GM19351 (cell line): ENCODE measurements around the gene STAT5A.
"Not testable (repeated sequence)": the region's sequence is repeated elsewhere in the genome, so short reads cannot be mapped to it uniquely, and the experiment has no call there.

Experiments
- ATAC-seq: cut with Tn5 transposase; IDR thresholded peaks from one replicate; pipeline ENCODE4 v1.9.1; 2021; ENCODE audit warnings: mild to moderate bottlenecking, moderate library complexity; ENCODE audit not compliant: unreplicated experiment

Gene STAT5A

DNA sequence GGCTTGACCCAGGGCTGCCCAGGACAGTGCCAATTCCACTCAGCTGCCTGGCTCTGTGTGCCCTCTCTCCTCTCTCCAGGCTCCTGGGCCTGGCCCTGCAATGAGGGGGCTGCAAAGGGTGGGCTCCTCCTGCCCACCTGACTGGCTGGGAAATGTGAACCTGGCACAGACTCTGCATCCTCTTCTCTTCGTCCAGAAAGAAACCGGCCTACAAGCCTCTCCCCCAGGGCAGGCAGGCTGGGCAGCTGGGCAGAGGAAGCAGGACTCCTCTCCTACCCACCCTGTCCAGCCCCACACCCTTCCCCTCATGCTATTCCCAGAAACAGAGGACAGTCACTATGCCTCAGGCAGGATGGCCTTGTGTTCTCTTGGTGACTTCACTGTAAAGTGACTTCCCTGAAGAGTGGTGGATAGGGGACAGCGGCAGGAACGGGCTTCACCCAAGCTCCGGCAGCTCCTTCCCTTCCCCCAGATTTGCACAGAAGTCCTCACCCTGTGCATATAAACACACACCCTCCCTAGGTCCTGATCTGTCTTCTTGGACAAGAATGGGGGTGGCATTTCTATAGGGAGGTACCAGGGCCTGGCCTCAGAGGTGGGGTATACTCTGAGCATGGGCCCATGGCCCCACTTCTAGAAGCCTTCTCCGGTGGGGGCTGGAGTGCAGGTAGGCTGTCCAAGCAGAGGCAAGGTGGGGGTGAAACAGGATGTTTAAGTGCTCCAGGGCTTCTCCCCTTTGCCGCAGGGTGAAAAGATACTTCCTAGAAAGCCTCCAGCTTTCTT is 4.9 kb upstream of the STAT5A start:
- ATAC-seq: no peak

- no peak for ATAC-seq
These were observed 4.3 kb upstream of the STAT5A start for GRCh38 chr17:42284024-42284369.

- ATAC-seq: no peak
These were observed 3.7 kb upstream of the STAT5A start for GRCh38 chr17:42284566-42284965.

GRCh38 chr17:42285346-42286050 is 2.8 kb upstream of the STAT5A start:
- no peak for ATAC-seq

GRCh38 chr17:42286411-42287221 is 1.7 kb upstream of the STAT5A start:
- ATAC-seq: no peak

DNA sequence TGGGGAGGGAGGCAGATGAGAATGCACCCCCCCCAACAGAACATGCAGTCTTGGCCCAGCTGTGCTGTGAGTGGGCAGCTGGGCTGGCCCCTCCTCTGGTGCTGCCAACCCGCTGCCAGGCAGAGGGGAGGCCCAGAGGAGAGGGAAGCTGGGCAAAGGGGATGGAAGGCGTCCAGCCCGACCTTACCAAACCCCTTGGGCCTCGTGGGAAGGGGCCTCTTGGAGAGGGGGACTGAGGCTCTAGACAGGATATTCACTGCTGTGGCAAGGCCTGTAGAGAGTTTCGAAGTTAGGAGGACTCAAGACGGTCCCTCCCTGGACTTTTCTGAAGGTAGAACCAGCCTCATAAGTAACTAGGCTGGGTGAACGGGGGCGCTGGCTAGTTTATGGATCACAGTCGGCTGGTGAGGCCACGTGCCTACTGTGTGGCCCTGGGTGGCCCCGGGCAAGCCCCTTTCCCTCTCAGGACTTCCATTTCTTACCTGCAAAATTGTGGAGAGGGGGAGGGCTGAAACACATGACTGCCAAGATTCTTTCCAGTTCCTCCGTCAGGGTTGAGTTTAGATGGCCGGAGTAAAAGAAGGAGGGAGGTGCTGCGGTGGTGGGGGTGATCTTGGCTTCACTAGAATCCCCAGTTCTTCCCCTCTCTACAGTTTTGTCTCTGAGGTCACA is 857 bp upstream of the STAT5A start:
- ATAC-seq: no peak

DNA sequence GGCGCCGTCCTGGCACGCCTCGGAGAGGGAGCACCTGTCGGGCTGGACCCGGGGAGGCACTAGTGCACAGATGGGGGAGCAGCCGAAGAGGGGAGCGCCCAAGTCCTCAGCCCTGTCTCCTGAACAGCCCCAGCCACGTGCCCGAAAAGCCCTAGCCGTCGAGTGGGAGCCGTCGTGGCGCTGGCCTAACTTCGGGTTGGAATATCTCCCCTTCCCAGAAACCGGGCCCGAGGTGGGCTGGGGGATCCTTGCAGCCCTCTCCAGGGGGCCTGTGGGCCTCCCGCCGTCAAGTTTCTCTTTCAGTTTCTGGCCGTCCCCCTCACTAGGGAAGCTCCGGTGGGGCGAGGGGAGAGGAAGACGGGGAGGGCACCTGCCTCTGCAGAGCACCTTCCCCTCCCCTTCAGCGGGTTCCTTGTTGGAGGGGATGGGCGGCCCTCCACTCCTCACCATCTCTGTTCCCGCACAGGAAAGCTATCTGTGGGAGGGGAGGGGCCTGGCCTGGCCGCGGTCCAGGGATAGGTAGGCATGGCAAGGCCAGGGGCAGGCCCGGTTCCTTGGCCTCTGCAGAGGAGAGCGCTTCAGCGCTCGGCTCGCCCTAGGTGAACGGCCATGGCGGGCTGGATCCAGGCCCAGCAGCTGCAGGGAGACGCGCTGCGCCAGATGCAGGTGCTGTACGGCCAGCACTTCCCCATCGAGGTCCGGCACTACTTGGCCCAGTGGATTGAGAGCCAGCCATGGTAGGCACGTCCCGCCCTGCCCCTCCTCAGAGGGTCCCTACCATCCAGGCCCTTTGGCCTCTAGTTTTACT is 709 bp downstream of the STAT5A start:
- no peak for ATAC-seq

- no peak for ATAC-seq
These were observed 1.4 kb downstream of the STAT5A start for GRCh38 chr17:42289611-42290181.

DNA sequence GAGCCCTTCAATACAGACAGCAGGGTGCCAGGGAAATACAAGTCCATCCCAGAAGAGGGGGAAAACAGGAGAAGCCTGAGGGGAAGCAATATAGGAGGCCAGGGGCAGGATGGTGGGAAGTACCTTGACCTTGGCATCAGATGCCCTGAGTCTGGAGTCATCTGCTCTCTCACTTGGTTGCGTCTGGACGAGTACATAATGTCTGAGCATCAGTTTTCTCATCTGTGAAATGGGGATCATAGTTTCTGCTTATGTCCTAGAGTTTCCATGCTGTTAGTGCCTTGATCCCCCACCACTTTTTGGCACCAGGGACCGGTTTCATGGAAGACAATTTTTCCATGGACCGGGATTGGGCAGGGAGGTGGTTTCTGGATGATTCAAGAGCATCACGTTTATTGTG is 2.3 kb downstream of the STAT5A start:
- ATAC-seq: no peak

DNA sequence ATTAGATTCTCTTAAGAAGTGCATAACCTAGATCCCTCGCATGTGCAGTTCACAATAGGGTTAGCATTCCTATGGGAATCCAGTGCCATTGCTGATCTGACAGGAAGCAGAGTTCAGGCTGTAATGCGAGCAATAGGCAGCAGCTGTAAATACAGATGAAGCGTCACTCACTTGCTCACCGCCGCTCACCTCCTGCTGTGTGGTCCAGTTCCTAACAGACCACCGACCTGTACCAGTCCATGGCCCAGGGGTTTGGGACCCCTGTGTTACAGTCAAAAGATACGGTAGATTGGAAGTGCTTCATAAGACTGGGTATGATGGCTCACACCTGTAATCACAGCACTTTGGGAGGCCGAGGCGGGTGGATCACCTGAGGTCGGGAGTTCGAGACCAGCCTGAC is 2.8 kb downstream of the STAT5A start:
- ATAC-seq: no peak

DNA sequence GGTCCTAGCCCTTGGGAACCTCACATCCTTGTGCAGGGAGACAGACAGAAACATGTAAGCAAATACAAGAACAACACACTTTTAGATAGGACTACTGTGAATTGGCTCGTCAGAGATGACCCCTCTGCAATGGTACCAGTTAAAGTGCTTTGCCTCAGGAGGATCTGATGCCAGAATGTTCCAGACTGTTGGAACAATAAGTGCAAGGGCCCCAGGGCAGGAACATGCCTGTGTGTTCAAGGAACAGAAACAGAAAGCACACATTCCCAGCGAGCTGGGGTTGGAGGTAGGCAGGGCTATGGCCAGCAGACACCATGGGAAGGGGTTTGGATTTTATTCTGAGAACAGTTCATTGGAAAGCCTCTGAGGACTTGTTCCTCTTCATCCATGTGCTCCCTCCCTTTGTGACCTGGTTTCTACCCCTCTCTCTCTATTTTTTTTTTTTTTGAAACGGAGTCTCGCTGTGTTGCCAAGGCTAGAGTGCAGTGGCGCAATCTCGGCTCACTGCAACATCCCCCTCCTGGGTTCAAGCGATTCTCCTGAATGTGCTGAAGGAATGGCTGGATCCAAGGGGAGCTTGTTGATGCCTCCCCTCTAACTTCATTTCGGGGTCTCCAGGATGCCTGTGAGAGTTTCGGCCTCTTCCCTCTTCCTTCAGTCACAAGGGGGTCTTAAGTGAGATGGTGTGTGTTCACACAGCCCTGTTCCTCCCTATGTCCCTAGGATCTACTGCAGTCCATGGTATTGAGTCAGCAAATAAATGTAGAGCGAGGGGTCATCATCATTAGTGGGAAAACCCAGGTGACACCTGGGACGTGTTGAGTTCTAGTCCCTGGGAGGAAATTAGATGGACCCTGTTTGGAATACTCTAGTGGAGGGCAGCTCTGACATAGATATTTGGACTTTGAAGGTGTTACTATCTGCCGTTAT is 6.4 kb downstream of the STAT5A start:
- ATAC-seq: no peak

GRCh38 chr17:42296012-42296411 is 7.7 kb downstream of the STAT5A start:
- ATAC-seq: no peak

DNA sequence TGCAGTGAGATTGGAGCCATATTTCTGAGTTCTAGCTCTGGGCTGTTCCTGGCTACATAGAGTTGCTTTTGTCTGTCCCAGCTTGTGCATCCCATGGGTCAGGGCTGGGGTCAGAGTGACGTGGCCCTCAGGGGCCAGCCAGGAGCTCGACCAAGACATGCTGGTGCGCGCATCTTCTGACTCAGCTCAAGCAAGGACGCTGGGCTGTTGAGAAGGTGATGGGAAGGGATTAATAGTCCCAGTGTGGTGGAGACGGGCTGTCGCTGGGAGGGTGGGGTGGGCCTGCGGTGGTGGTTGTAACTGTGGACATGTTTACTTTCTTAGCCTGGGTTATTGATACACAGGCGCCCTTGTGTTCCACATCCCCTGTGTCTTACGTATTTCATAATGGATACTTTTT is 9.5 kb downstream of the STAT5A start:
- ATAC-seq: not testable (repeated sequence)

DNA sequence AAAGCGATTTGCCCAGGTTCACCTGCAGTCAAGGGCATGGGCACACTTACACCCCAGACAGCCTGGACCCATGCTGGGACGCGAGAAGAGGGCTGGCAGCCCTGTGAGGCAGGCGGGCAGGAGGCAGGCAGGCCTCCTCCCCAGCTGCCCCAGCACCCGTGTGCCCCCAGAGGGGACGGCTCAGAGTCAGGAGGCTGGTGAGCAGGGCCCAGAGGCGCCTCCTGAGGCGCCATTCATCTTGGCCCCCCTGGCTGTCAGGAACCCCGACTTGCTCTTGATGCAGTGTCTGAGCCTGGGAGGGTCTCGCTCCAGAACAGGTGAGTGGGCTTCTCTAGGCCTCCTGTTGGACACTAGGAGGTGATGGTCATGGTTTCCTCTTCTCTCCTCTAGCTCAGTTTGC is 11.1 kb downstream of the STAT5A start:
- not testable (repeated sequence) for ATAC-seq

DNA sequence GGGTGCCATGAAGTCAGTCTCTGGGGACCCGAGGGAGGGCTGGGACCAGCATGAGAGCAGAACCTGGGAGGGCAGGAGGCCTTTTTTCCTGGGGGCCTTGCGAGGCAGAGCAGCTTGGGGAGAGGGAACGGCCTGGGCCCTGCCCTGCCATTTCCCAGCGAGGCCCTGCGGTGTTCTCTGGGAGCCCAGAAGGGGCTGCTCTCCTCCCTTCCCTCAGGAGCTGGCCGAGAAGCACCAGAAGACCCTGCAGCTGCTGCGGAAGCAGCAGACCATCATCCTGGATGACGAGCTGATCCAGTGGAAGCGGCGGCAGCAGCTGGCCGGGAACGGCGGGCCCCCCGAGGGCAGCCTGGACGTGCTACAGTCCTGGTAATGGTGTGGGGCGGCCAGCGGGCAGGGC is 11.6 kb downstream of the STAT5A start:
- ATAC-seq: not testable (repeated sequence)

DNA sequence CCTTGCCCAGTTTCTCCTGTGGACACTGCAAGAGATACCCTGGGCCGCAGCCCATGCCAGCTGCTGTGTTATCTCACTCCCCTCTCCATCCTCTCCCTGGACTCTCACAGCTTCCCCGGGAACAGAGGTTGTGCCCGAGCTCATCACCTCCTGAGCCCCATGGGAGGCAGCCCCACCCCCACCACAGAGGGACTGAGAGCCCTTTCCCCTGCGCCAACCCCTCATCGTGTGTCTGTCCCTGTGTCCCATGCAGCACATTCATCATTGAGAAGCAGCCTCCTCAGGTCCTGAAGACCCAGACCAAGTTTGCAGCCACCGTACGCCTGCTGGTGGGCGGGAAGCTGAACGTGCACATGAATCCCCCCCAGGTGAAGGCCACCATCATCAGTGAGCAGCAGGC is 12.7 kb downstream of the STAT5A start:
- no peak for ATAC-seq

- no peak for ATAC-seq
These were observed 15.4 kb downstream of the STAT5A start for GRCh38 chr17:42303694-42304093.

DNA sequence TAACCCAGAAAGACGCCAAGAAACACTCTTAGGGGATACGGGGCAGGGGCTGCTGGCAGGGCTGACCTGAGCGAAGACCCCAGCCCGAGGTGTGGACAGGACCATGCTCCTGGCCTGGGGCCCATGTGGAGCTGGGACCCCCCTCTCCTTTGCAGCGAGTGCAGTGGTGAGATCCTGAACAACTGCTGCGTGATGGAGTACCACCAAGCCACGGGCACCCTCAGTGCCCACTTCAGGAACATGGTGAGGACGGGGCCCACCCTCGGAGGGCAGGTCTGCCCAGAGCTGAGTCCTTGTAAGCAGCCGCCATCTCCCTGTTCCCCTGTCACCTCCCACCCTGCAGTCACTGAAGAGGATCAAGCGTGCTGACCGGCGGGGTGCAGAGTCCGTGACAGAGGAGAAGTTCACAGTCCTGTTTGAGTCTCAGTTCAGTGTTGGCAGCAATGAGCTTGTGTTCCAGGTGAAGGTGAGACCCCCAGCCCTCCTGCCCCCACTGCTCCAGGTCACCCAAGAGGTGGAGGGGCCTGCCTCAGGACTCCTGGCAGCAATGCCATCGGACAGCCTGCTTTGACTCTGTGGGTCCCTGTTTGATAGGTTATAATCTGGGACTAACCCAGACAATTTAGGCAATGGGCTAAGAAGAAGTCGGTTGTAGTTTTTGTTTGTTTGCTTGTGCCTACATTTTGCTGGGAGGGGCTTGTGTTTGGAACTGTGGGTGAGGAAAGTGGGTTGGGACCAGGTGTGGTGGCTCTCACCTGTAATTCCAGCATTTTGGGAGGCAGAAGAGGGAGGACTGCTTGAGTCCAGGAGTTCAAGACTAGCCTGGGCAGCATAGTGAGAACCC is 16.1 kb downstream of the STAT5A start:
- ATAC-seq: no peak
